ENCODE data around the gene INHBA. TPM values are rescaled to one million over a fixed set of nuclear protein-coding genes. Genes with fewer than 3 reads are reported as not detected.

INHBA gene
- total RNA-seq, 3 donors from 2014 or later: 0.59 to 2.0 (median 0.64) TPM

GRCh38 chr7:41640487-41640886, 62.4 kb downstream of the INHBA start:
- H3K4me1 ChIP-seq: no peaks in the 10 kb centered on the region
- H3K27ac ChIP-seq: no peak overlapping the region
- DNase-seq (ENCODE audit: low spot score in 2 of 2): no peak
- TF ChIP-seq POLR2AphosphoS5 (IDR thresholded peaks at IDR 0.05): no peak
- no peak for TF ChIP-seq POLR2A (IDR thresholded peaks at IDR 0.05)
- TF ChIP-seq CTCF (IDR thresholded peaks at IDR 0.05): no peak
- H3K27me3 ChIP-seq: no peaks in the 10 kb centered on the region
- intact Hi-C loops (cut with DNase I; ENCODE audit: low total_unique reads): no loop called here
- H3K9me3 ChIP-seq: no peaks in the 10 kb centered on the region
- H3K36me3 ChIP-seq: no peaks in the 10 kb centered on the region
- H3K4me3 ChIP-seq: no peak overlapping the region

- DNase-seq (ENCODE audit: low spot score in 2 of 2): no peak
- Histone ChIP-seq H3K27ac (no peak overlapping the region), H3K27me3 (no peaks in the 10 kb centered on the region), H3K9me3 (no peaks in the 10 kb centered on the region), H3K36me3 (no peaks in the 10 kb centered on the region), H3K4me3 (no peak overlapping the region), H3K4me1 (no peaks in the 10 kb centered on the region)
- TF ChIP-seq CTCF (IDR thresholded peaks at IDR 0.05): no peak
- no peak for TF ChIP-seq POLR2AphosphoS5 (IDR thresholded peaks at IDR 0.05)
- TF ChIP-seq POLR2A (IDR thresholded peaks at IDR 0.05): no peak
- intact Hi-C loops (cut with DNase I; ENCODE audit: low total_unique reads): no loop called here
These were observed 65.8 kb downstream of the INHBA start for GRCh38 chr7:41637049-41637448.

Data from breast epithelium (tissue), 4 donors.